Fibroblast of lung (primary cell): Measurements from ENCODE around the gene FERMT2. TPM values are rescaled to one million over a fixed set of nuclear protein-coding genes. Genes with fewer than 3 reads are reported as not detected.

Experiments used
- DNase-seq, 2 donors: peaks; one replicate each; pipeline versions ENCODE4 v3.0.0 to v3.0.0-alpha.2; 2010; ENCODE audit warnings: low read depth in 2 of 2
- H2AFZ ChIP-seq: 2 replicates; pipeline ENCODE4 v1.5.1; 2012; ENCODE audit warnings: low read length, control low read depth, inconsistent platforms
- H3K27ac ChIP-seq: 2 replicates; pipeline ENCODE4 v1.5.1; 2011; ENCODE audit warnings: low read length, control low read depth; ENCODE audit not compliant: insufficient read depth
- H3K27me3 ChIP-seq: 2 replicates; pipeline ENCODE4 v1.5.1; 2011; ENCODE audit warnings: mild to moderate bottlenecking, low read length; ENCODE audit not compliant: control insufficient read depth, insufficient read depth
- H3K36me3 ChIP-seq: 2 replicates; pipeline ENCODE4 v1.5.1; 2011; ENCODE audit warnings: low read length; ENCODE audit not compliant: control insufficient read depth, insufficient read depth
- H3K4me1 ChIP-seq: 2 replicates; pipeline ENCODE4 v1.5.1; 2011; ENCODE audit warnings: low read length; ENCODE audit not compliant: control insufficient read depth, insufficient read depth; ENCODE audit errors: extremely low read depth
- H3K4me2 ChIP-seq: 2 replicates; pipeline ENCODE4 v1.5.1; 2011; ENCODE audit warnings: low read length, control low read depth; ENCODE audit not compliant: insufficient read depth; ENCODE audit errors: extremely low read depth
- H3K4me3 ChIP-seq, 4 experiments: fragments of 200-600 bp in 1 of 4; sonication (generic) in 1 of 4; replicated peaks in 1 of 4; 2 replicates each; pipeline ENCODE4 v1.5.1; 2011 to 2016; ENCODE audit warnings: low read length in 4 of 4, low read depth in 3 of 4, mild to moderate bottlenecking in 3 of 4, control low read depth in 2 of 4, inconsistent platforms in 1 of 4, mixed read lengths in 1 of 4; ENCODE audit not compliant: insufficient read depth in 1 of 4; ENCODE audit errors: control extremely low read depth in 1 of 4
- H3K79me2 ChIP-seq: 2 replicates; pipeline ENCODE4 v1.5.1; 2012; ENCODE audit warnings: mild to moderate bottlenecking, low read length, inconsistent platforms; ENCODE audit not compliant: control insufficient read depth, insufficient read depth
- H3K9ac ChIP-seq: 2 replicates; pipeline ENCODE4 v1.5.1; 2011; ENCODE audit warnings: mild to moderate bottlenecking, low read length, control low read depth; ENCODE audit not compliant: insufficient read depth
- H3K9me3 ChIP-seq: 2 replicates; pipeline ENCODE4 v1.5.1; 2012; ENCODE audit warnings: low read depth, low read length; ENCODE audit not compliant: control insufficient read depth, insufficient read depth
- H4K20me1 ChIP-seq: 2 replicates; pipeline ENCODE4 v1.5.1; 2011; ENCODE audit warnings: low read length; ENCODE audit not compliant: control insufficient read depth, insufficient read depth; ENCODE audit errors: extremely low read depth
- CTCF ChIP-seq, 2 donors: IDR thresholded peaks in 1 of 2; conservative IDR thresholded peaks in 1 of 2; 1 replicate in 1 of 2; 2 replicates in 1 of 2; pipeline ENCODE4 v1.5.1; 2011 to 2012; ENCODE audit warnings: low read length in 2 of 2, control low read depth in 1 of 2, inconsistent platforms in 1 of 2, low read depth in 1 of 2, mild to moderate bottlenecking in 1 of 2
- EZH2 ChIP-seq: IDR thresholded peaks from 2 replicates; pipeline ENCODE4 v1.5.1; 2012; ENCODE audit warnings: low read length, control low read depth, mild to moderate bottlenecking; ENCODE audit errors: missing control alignments
- polyA plus RNA-seq, 2 donors: library from polyadenylated mRNA; depleted of rRNA in 1 of 2; stranded (reverse) in 1 of 2; unstranded in 1 of 2; fragments of >200 nt; gene quantifications; 2 replicates each; pipeline ENCODE4 v1.2.1, GENCODE V29; 2011 to 2012; ENCODE audit warnings: missing spikeins in 1 of 2
- total RNA-seq: library from RNA; depleted of rRNA; stranded (reverse); fragments of >200 nt; gene quantifications from 2 replicates; pipeline ENCODE4 v1.2.1, GENCODE V29; 2014

Gene FERMT2
- total and polyA plus RNA-seq, 2 donors (not counting 1 experiment from before 2014, with no cell fraction given) = 111 to 439 TPM

GRCh38 chr14:52949249-52949648, 1.6 kb downstream of the FERMT2 start:
- H3K4me3 ChIP-seq = peak overlapping the region; percentile 98 to 100 (median 98)
- peak overlapping the region; percentile 96 for H3K27ac ChIP-seq
- peaks cover 8% of the 10 kb centered on the region for H4K20me1 ChIP-seq
- H3K27me3 ChIP-seq = no peaks in the 10 kb centered on the region
- TF ChIP-seq EZH2 (no peak), CTCF (conservative IDR thresholded peaks at IDR 0.05 in 1 of 2, IDR thresholded peaks at IDR 0.05 in 1 of 2; ENCODE audit: low read depth in 1 of 2, low read length in 2 of 2) (no peak)
- H3K79me2 ChIP-seq = peaks cover 66% of the 10 kb centered on the region
- H3K36me3 ChIP-seq = peaks cover 3% of the 10 kb centered on the region
- peaks cover 7% of the 10 kb centered on the region for H3K4me1 ChIP-seq
- H3K4me2 ChIP-seq = peak overlapping the region; percentile 94
- H3K9me3 ChIP-seq = no peaks in the 10 kb centered on the region
- no peak for DNase-seq
- no peak overlapping the region for H2AFZ ChIP-seq
- peak overlapping the region; percentile 95 for H3K9ac ChIP-seq

GRCh38 chr14:52948836-52949235, 2.0 kb downstream of the FERMT2 start:
- no peak for TF ChIP-seq CTCF (conservative IDR thresholded peaks at IDR 0.05 in 1 of 2, IDR thresholded peaks at IDR 0.05 in 1 of 2; ENCODE audit: low read depth in 1 of 2, low read length in 2 of 2)
- TF ChIP-seq EZH2 = no peak
- Histone ChIP-seq H3K9me3 (no peaks in the 10 kb centered on the region), H3K9ac (no peak overlapping the region), H3K27me3 (no peaks in the 10 kb centered on the region), H3K4me2 (peak overlapping the region; percentile 94), H4K20me1 (peaks cover 8% of the 10 kb centered on the region), H3K4me1 (peaks cover 7% of the 10 kb centered on the region), H3K4me3 (peak overlapping the region; percentile 98 to 100 (median 98)), H3K27ac (peak overlapping the region; percentile 45), H3K79me2 (peaks cover 70% of the 10 kb centered on the region), H3K36me3 (peaks cover 3% of the 10 kb centered on the region), H2AFZ (no peak overlapping the region)
- no peak for DNase-seq

GRCh38 chr14:52948039-52948438, 2.8 kb downstream of the FERMT2 start:
- H3K4me1 ChIP-seq = peaks cover 7% of the 10 kb centered on the region

More at GRCh38 chr14:52948039-52948438, 2.8 kb downstream of the FERMT2 start:
- Histone ChIP-seq H3K27ac (no peak overlapping the region), H3K9ac (peak overlapping the region; percentile 8), H2AFZ (no peak overlapping the region), H3K4me3 (peak overlapping the region; percentile 98 to 100 (median 98)), H3K79me2 (peaks cover 78% of the 10 kb centered on the region), H3K9me3 (no peaks in the 10 kb centered on the region), H4K20me1 (peaks cover 9% of the 10 kb centered on the region), H3K36me3 (peaks cover 3% of the 10 kb centered on the region), H3K4me2 (peak overlapping the region; percentile 94), H3K27me3 (no peaks in the 10 kb centered on the region)
- no peak for DNase-seq
- TF ChIP-seq EZH2 = no peak
- no peak for TF ChIP-seq CTCF (conservative IDR thresholded peaks at IDR 0.05 in 1 of 2, IDR thresholded peaks at IDR 0.05 in 1 of 2; ENCODE audit: low read depth in 1 of 2, low read length in 2 of 2)
